H1 (cell line): ENCODE data around the gene HAT1. TPM values are rescaled to one million over a fixed set of nuclear protein-coding genes. Genes with fewer than 3 reads are reported as not detected.
A peak's percentile ranks its signal among the peaks of the same experiment; 100 is the strongest.

ENCODE experiments used
- CTCF ChIA-PET: fragments of 300-600 bp; sonication (Branson Sonifier 250); formaldehyde crosslinking; loops from one replicate; lab custom pipeline; 2021; ENCODE audit not compliant: partially characterized antibody; lab: Charles Lee
- POLR2A ChIA-PET: fragments of 300-600 bp; sonication (Branson Sonifier 250); formaldehyde crosslinking; loops from one replicate; lab custom pipeline; 2021; ENCODE audit warnings: inconsistent platforms; ENCODE audit not compliant: partially characterized antibody; lab: Charles Lee
- DNase-seq, 2 experiments: peaks; one replicate each; pipeline versions ENCODE4 v3.0.0 to v3.0.0-alpha.2; 2010 to 2022; ENCODE audit warnings: low spot score in 2 of 2, low read depth in 1 of 2, mixed read lengths in 1 of 2
- FAIRE-seq: peaks from 2 replicates; lab custom pipeline; 2011; peaks lifted over from hg19 to GRCh38; lab: Jason Lieb, UNC
- H2AFZ ChIP-seq: 2 replicates; pipeline ENCODE4 v1.8.1; 2012; ENCODE audit warnings: low read length, inconsistent platforms
- H2AK5ac ChIP-seq: 2 replicates; pipeline ENCODE4 v1.6.1; 2013; ENCODE audit warnings: low read depth, low read length
- H2BK120ac ChIP-seq: replicated peaks from 2 replicates; pipeline ENCODE3; 2013; ENCODE audit warnings: low read depth, low read length, inconsistent platforms
- H2BK12ac ChIP-seq: 2 replicates; pipeline ENCODE4 v1.6.1; 2013; ENCODE audit warnings: low read depth, low read length
- H2BK15ac ChIP-seq: 2 replicates; pipeline ENCODE4 v1.6.1; 2013; ENCODE audit warnings: low read length
- H2BK20ac ChIP-seq: 2 replicates; pipeline ENCODE4 v1.6.1; 2013; ENCODE audit warnings: low read length
- H2BK5ac ChIP-seq: 2 replicates; pipeline ENCODE4 v1.6.1; 2013; ENCODE audit warnings: low read depth, low read length
- H3K14ac ChIP-seq: 2 replicates; pipeline ENCODE4 v1.6.1; 2013; ENCODE audit warnings: inconsistent platforms; ENCODE audit not compliant: insufficient read length
- H3K18ac ChIP-seq: 2 replicates; pipeline ENCODE4 v1.6.1; 2013; ENCODE audit warnings: low read length; ENCODE audit errors: extremely low read depth
- H3K23ac ChIP-seq: 2 replicates; pipeline ENCODE4 v1.6.1; 2013; ENCODE audit warnings: inconsistent platforms; ENCODE audit not compliant: insufficient read length
- H3K23me2 ChIP-seq: 2 replicates; pipeline ENCODE4 v1.6.1; 2013; ENCODE audit warnings: low read depth, low read length
- H3K27ac ChIP-seq: 2 replicates; pipeline ENCODE4 v1.6.1; 2011; ENCODE audit warnings: low read depth, low read length, inconsistent platforms
- H3K27me3 ChIP-seq, 4 experiments: replicated peaks in 1 of 4; 1 replicate in 1 of 4; 2 replicates in 3 of 4; pipeline versions ENCODE4 v1.6.1 to v1.8.1; 2011 to 2013; ENCODE audit warnings: low read length in 3 of 4, mild to moderate bottlenecking in 3 of 4, inconsistent platforms in 2 of 4, mixed read lengths in 2 of 4, moderate library complexity in 1 of 4; ENCODE audit not compliant: control insufficient read depth in 3 of 4, insufficient read depth in 3 of 4; ENCODE audit errors: extremely low read depth in 1 of 4
- H3K36me3 ChIP-seq, 4 experiments: 2 replicates each; pipeline versions ENCODE4 v1.6.1 to v1.8.1; 2011 to 2013; ENCODE audit warnings: mild to moderate bottlenecking in 4 of 4, low read length in 3 of 4, moderate library complexity in 2 of 4, control low read depth in 1 of 4, inconsistent platforms in 1 of 4; ENCODE audit not compliant: insufficient read depth in 4 of 4, control insufficient read depth in 2 of 4
- H3K4ac ChIP-seq: replicated peaks from 2 replicates; pipeline ENCODE3; 2013; ENCODE audit warnings: low read length, low read depth, mixed read lengths, inconsistent platforms; ENCODE audit not compliant: insufficient read length
- H3K4me1 ChIP-seq, 4 experiments: replicated peaks in 1 of 4; 1 replicate in 1 of 4; 2 replicates in 3 of 4; pipeline versions ENCODE4 v1.6.1 to v1.8.1; 2011 to 2013; ENCODE audit warnings: low read length in 3 of 4, inconsistent platforms in 2 of 4, mixed read lengths in 1 of 4; ENCODE audit not compliant: insufficient read depth in 4 of 4, control insufficient read depth in 3 of 4
- H3K4me2 ChIP-seq, 2 experiments: 2 replicates each; pipeline versions ENCODE4 v1.6.1 to v1.8.1; 2011 to 2013; ENCODE audit warnings: low read depth in 2 of 2, low read length in 2 of 2, control low read depth in 1 of 2, inconsistent platforms in 1 of 2, mild to moderate bottlenecking in 1 of 2; ENCODE audit not compliant: insufficient read depth in 1 of 2
- H3K4me3 ChIP-seq, 4 experiments: fragments of 200-600, 300-600 bp in 1 of 4; sonication (generic), shearing (Covaris generic), sonication (Bioruptor Twin) in 1 of 4; 2 replicates each; pipeline versions ENCODE4 v1.5.1 to v1.8.1; 2011 to 2016; ENCODE audit warnings: low read length in 4 of 4, low read depth in 3 of 4, control low read depth in 2 of 4, inconsistent platforms in 2 of 4, mild to moderate bottlenecking in 2 of 4, mixed read lengths in 1 of 4, moderate library complexity in 1 of 4; ENCODE audit not compliant: insufficient read depth in 2 of 4; ENCODE audit errors: extremely low read depth in 1 of 4
- H3K56ac ChIP-seq: replicated peaks from 2 replicates; pipeline ENCODE3; 2013; ENCODE audit warnings: low read depth, mild to moderate bottlenecking, mixed read lengths, low read length, inconsistent platforms; ENCODE audit not compliant: insufficient read length
- H3K79me1 ChIP-seq: 2 replicates; pipeline ENCODE4 v1.6.1; 2013; ENCODE audit warnings: low read depth, low read length, control low read depth
- H3K79me2 ChIP-seq, 2 experiments: 2 replicates each; pipeline versions ENCODE4 v1.6.1 to v1.8.1; 2012 to 2013; ENCODE audit warnings: low read length in 2 of 2, mild to moderate bottlenecking in 2 of 2, inconsistent platforms in 1 of 2; ENCODE audit not compliant: insufficient read depth in 2 of 2, control insufficient read depth in 1 of 2
- H3K9ac ChIP-seq, 4 experiments: replicated peaks in 1 of 4; 1 replicate in 1 of 4; 2 replicates in 3 of 4; pipeline versions ENCODE4 v1.6.1 to v1.8.1; 2011 to 2013; ENCODE audit warnings: low read depth in 3 of 4, low read length in 3 of 4, control low read depth in 2 of 4, mild to moderate bottlenecking in 2 of 4, moderate library complexity in 2 of 4, inconsistent platforms in 1 of 4; ENCODE audit errors: extremely low read depth in 1 of 4
- H3K9me3 ChIP-seq, 2 experiments: 2 replicates each; pipeline versions ENCODE4 v1.6.1 to v1.8.1; 2012 to 2013; ENCODE audit warnings: mild to moderate bottlenecking in 2 of 2, moderate library complexity in 2 of 2, control low read depth in 1 of 2, inconsistent platforms in 1 of 2, low read depth in 1 of 2, low read length in 1 of 2, mixed read lengths in 1 of 2; ENCODE audit not compliant: insufficient read depth in 2 of 2
- H4K20me1 ChIP-seq, 2 experiments: replicated peaks in 1 of 2; 2 replicates each; pipeline versions ENCODE3 to v1.8.1; 2011 to 2013; ENCODE audit warnings: inconsistent platforms in 2 of 2, low read length in 2 of 2, mild to moderate bottlenecking in 1 of 2; ENCODE audit not compliant: insufficient read depth in 2 of 2, control insufficient read depth in 1 of 2
- H4K5ac ChIP-seq: 2 replicates; pipeline ENCODE4 v1.6.1; 2013; ENCODE audit warnings: low read length, low read depth, mixed read lengths, inconsistent platforms; ENCODE audit not compliant: insufficient read length
- H4K8ac ChIP-seq: 2 replicates; pipeline ENCODE4 v1.8.0; 2013; ENCODE audit warnings: mild to moderate bottlenecking, moderate library complexity, low read length, inconsistent platforms; ENCODE audit not compliant: insufficient read depth; ENCODE audit errors: extremely low read depth
- H4K91ac ChIP-seq: replicated peaks from 2 replicates; pipeline ENCODE3; 2013; ENCODE audit warnings: low read length, mixed read lengths, inconsistent platforms; ENCODE audit not compliant: insufficient read length
- EZH2 ChIP-seq: fragments of 200-600 bp; sonication (generic); IDR thresholded peaks from 2 replicates; pipeline ENCODE4 v1.7.1; 2012; ENCODE audit warnings: low read depth, mild to moderate bottlenecking, moderate library complexity, low read length, inconsistent platforms; ENCODE audit not compliant: severe bottlenecking
- RAD21 ChIP-seq, 2 experiments: IDR thresholded peaks in 1 of 2; conservative IDR thresholded peaks in 1 of 2; 2 replicates each; pipeline ENCODE4 v1.6.1; 2011; ENCODE audit warnings: low read depth in 2 of 2, low read length in 2 of 2, improper control_type of control experiment in 1 of 2, inconsistent platforms in 1 of 2, mild to moderate bottlenecking in 1 of 2, moderate library complexity in 1 of 2
- WGBS, 2 experiments: shearing (Covaris generic) in 1 of 2; methylation state at CpG; one replicate each; pipeline versions ENCODE4 v1.1.6 to v1.1.7; 2013 to 2015; ENCODE audit warnings: low lambda C conversion rate in 2 of 2, mixed read lengths in 2 of 2, inconsistent platforms in 1 of 2, low coverage in 1 of 2, missing lambda C conversion rate in 1 of 2; ENCODE audit not compliant: insufficient replicate concordance in 2 of 2, insufficient coverage in 1 of 2, insufficient read length in 1 of 2; ENCODE audit errors: extremely low coverage in 1 of 2, missing lambda C conversion rate in 1 of 2; 5-methylcytosine and 5-hydroxymethylcytosine counted together
- polyA plus RNA-seq, 7 experiments: library from polyadenylated mRNA; depleted of rRNA in 3 of 7; stranded (reverse) in 5 of 7; unstranded in 2 of 7; fragments of >200 nt in 5 of 7; fragments of 200-250 nt in 2 of 7; gene quantifications; 1 replicate in 5 of 7; 2 replicates in 1 of 7; 4 replicates in 1 of 7; pipeline versions ENCODE4 v1.2.1 to v1.2.3, GENCODE V29; 2011 to 2013; ENCODE audit warnings: missing spikeins in 2 of 7, mixed read lengths in 2 of 7
- total RNA-seq: library from RNA; stranded (reverse); fragmentation: NEBNext Ultra II Directional; extraction: Animal tissue kit (Norgen Biotek cat#: 25700); gene quantifications from 2 replicates; pipeline ENCODE4 v1.2.1, GENCODE V29; 2021
- TF ChIP-seq, protein P1 (sequence below), 3 experiments: IDR thresholded peaks; 1 replicate in 2 of 3; 2 replicates in 1 of 3; pipeline versions ENCODE4 v1.5.1 to v1.6.1; 2011; ENCODE audit warnings: low read length in 3 of 3, mild to moderate bottlenecking in 3 of 3, inconsistent platforms in 2 of 3, low read depth in 1 of 3, moderate library complexity in 1 of 3; ENCODE audit not compliant: insufficient read depth in 1 of 3; ENCODE audit errors: control extremely low read depth in 1 of 3

The HAT1 gene
- total and polyA plus RNA-seq, 2 of the 8 experiments (the other 6 are each of a cell fraction or from before 2014, with no cell fraction given), result 44.6 to 74.2 TPM

DNA sequence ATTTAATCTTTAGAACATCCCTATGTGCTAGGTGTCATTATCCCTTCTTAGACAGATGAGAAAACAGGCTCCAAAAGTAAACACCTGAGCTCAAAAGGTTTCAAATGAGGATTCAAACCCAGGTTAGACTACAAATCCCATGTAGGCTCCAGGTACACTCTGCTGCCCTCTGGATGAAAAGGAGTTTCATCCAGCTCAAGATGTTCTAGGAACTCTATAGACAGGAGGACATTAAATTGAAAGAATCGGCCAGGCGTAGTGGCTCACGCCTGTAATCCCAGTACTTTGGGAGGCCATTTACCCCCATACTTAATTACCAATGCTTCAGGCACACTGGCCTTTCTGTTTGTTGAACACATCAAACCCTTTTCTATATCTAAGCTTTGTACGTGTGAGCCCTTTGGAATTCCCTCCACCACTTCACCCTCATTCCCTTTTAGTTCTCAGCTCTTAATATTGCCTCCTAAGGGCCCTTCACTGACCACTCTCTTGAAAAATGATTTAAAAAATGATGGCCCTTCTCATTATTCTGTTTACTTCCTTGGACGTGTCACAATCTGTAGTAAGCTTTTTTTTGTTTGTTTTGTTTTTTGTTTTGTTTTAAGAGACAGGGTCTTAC is 38.9 kb upstream of the HAT1 start:
- no peak overlapping the region for H3K4me2 ChIP-seq
- H4K8ac ChIP-seq, result no peak overlapping the region
- no peak overlapping the region for H2BK20ac ChIP-seq
- POLR2A ChIA-PET, result interaction anchor here (4.8 kb wide), 1 partner anchor 10 kb away, joined by 23 read pairs; the partner anchor contains the start of gene SLC25A12
- no peaks in the 10 kb centered on the region for H3K79me1 ChIP-seq
- no peak overlapping the region for H4K5ac ChIP-seq
- no peaks in the 10 kb centered on the region for H3K79me2 ChIP-seq
- no peak overlapping the region for H2AK5ac ChIP-seq
- H3K36me3 ChIP-seq, result no peaks in the 10 kb centered on the region
- no peak overlapping the region for H2BK15ac ChIP-seq
- no peak overlapping the region for H3K4me3 ChIP-seq
- H2BK120ac ChIP-seq, result no peak overlapping the region
- H3K23me2 ChIP-seq, result no peaks in the 10 kb centered on the region
- H4K20me1 ChIP-seq, result no peaks in the 10 kb centered on the region
- H4K91ac ChIP-seq, result no peak overlapping the region
- FAIRE-seq (no peak), DNase-seq (no peak)
- no peak overlapping the region for H3K9ac ChIP-seq
- 84% methylated on average over 5 of the region's 5 CpGs; no CpG with 5 or more reads in 1 of the 2 experiments for WGBS, 2 experiments
- no peak overlapping the region for H2BK5ac ChIP-seq
- H2AFZ ChIP-seq, result no peak overlapping the region
- no peak overlapping the region for H3K18ac ChIP-seq
- H3K27me3 ChIP-seq, result no peaks in the 10 kb centered on the region
- no peak overlapping the region for H3K4ac ChIP-seq
- H2BK12ac ChIP-seq, result no peak overlapping the region
- no peak overlapping the region for H3K23ac ChIP-seq
- H3K9me3 ChIP-seq, result no peaks in the 10 kb centered on the region
- H3K14ac ChIP-seq, result no peak overlapping the region
- no peak overlapping the region for H3K56ac ChIP-seq
- TF ChIP-seq RAD21 (IDR thresholded peaks at IDR 0.05 in 1 of 2, conservative IDR thresholded peaks at IDR 0.05 in 1 of 2; ENCODE audit: low read depth in 2 of 2, low read length in 2 of 2) (peak in 1 of 2 experiments; percentile 18; a peak in 1 of 4 replicates), EZH2 (no peak)
- TF ChIP-seq, protein P1, sequence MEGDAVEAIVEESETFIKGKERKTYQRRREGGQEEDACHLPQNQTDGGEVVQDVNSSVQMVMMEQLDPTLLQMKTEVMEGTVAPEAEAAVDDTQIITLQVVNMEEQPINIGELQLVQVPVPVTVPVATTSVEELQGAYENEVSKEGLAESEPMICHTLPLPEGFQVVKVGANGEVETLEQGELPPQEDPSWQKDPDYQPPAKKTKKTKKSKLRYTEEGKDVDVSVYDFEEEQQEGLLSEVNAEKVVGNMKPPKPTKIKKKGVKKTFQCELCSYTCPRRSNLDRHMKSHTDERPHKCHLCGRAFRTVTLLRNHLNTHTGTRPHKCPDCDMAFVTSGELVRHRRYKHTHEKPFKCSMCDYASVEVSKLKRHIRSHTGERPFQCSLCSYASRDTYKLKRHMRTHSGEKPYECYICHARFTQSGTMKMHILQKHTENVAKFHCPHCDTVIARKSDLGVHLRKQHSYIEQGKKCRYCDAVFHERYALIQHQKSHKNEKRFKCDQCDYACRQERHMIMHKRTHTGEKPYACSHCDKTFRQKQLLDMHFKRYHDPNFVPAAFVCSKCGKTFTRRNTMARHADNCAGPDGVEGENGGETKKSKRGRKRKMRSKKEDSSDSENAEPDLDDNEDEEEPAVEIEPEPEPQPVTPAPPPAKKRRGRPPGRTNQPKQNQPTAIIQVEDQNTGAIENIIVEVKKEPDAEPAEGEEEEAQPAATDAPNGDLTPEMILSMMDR (IDR thresholded peaks at IDR 0.05; ENCODE audit: control extremely low read depth in 1 of 3, insufficient read depth in 1 of 3, low read depth in 1 of 3, low read length in 3 of 3), result peak in 1 of 3 experiments; percentile 3; a peak in 1 of 4 replicates
- CTCF ChIA-PET, result interaction anchor here (0.6 to 2.6 kb wide), 10 partner anchors 9 to 230 kb away, joined by 3 to 12 read pairs (median 3); no protein-coding TSS in a partner anchor
- H3K27ac ChIP-seq, result no peak overlapping the region
- H3K4me1 ChIP-seq, result no peaks in the 10 kb centered on the region
